Activated gamma-delta T cell treated with anti-CD3 and anti-CD28 coated beads, Interleukin-2, amount 50 U/mL, for 16 hours (primary cell): ENCODE data around the gene CAMTA1.
"Not testable (repeated sequence)": the region's sequence is repeated elsewhere in the genome, so short reads cannot be mapped to it uniquely, and the experiment has no call there.

Experiments used
- DNase-seq: peaks from one replicate; pipeline ENCODE4 v3.0.0-alpha.2; 2020; ENCODE audit warnings: low read depth

Gene CAMTA1

DNA sequence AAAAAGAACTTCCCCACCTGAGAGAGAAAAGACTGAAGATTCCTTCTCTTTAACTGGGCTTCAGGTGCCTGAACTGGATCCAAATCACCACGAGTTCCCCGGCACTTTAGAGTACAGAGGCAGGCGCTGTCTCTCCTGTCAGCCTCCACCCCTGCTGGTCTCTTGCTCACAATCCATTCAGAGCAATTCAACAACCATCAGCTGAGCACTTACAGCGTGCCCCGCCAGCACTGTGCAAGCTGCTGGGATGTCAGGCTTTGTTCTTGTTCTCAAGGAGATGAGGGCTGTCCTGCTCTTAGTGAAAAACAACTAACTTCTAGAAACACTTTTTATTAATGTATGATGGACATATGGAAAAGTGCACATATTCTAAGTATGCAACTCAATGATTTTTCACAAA is 917.1 kb downstream of the CAMTA1 start:
- DNase-seq, result no peak

DNA sequence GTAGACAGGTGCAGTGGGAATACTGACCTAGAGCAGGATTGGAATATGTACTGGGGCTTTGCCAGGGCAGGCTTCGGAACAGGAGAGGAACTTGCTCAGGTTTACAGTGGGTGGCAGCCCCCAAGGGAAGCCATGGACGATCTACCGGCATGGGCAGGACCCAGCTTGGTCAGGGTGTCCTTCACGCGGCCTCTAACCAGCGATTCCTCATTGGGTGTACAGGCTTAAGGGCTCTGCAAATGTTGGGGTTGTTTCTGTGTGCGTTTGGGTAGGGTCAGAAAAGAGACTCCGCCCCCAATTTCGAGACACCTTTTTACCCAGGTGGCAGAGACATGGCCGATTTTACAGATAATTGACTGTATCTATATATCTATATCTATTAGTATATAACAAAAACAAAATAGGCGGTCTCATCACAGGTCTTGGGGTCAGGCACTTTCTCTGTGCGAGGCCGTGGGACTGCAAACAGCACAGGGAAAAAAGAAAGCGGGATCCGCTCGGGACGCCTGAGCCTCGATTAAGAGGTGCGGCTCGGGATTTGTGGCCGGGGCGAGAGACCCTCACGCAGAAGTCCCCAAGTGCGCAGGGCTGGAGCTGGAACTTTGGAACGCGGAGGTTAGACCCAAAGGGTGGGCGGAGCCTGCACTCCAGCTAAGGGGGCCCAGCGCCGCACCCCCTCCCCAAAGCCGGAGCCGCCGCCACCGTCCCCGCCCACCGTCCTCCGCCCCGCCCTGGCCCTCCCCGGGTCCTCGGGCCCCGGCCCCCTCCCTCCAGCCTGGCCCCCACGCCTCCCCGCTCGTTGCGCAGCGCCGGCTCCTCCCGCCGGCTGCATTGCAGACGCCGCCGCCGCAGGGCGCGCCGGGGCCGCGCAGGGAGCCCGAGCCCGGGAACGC is 918.3 kb downstream of the CAMTA1 start:
- DNase-seq, result no peak

DNA sequence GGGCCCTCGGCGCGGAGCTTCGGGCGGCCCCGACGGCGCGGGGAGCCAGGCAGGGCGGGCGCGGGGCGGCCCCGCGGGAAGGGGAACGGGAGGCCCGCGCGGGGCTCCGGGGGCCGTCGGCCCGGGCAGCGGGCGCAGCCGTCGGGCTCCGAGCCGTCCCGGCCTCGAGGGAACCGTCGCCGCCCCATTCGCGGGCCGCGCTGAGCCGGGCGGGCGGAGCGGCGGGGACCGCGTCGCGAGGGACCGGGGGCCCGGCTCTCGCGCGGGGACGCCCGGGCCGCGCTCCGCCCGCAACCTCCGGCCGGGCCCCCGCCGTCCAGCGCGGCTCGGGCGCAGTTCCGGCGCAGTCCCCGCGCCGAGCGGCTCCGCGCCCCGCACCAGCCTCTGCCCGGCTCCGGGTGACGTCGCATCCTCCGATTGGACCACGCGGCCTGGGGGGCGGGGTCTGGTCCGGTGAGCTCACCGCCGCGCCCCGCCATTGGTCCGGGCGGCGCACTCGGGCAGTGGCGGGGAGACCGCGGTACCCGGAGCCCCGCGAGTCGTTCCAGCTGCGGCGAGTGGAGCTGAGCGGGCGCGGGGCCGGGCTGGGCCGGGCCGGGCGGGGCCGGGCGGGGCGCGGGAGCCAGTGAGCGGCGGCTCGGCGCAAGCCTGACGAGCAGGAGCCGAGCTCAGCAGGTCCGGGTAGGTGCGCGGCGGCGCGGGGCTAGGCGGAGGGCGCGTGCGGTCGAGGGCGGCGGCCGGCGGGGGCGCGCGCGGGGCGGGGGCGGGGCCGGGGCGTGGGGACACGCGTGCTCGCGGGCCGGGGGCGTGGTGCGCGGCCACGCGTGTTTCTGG is 919.2 kb downstream of the CAMTA1 start:
- DNase-seq, result peak; percentile 86

DNA sequence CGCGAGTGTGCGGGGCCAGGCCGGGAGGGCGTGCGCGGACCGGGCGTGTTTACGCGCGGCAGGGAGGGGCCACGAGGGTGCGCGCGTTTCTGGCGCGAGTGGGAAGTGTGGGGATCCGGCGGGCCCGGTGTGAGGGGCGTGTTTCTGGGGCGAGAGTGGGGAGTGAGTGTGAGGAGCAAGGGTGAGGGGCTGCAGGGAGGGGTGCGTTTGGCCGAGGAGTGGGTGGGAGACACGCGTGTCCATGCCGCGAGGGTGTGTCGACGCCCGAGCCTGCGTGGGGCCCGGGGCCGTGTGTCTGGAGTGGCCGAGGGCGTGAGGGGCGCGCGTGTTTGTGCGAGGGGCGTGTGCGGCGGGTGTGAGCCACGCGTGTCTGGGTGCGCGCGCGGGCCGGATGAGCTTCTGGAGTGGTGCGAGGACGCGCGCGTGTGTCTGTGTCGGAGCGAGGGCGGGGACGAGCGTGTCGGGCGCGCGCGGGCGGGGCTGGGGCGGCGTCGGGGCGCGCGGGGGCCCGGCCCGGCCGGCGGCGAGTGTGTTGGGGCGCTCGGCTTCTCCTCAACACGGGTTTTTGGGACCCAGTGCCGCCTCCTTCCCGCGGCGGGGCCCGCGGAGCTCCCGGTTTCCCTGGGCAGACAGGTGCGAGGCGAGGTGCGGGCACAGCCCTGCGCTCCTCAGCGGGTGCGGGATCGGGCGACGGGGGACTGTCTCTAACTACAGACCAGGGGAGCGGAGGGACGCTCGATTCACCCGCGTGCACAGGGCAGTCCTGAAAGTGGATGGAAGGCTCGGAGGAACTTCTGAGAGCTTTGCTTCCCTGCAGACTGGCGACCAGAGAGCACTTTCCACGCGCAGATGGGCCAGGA is 920.0 kb downstream of the CAMTA1 start:
- no peak for DNase-seq

DNA sequence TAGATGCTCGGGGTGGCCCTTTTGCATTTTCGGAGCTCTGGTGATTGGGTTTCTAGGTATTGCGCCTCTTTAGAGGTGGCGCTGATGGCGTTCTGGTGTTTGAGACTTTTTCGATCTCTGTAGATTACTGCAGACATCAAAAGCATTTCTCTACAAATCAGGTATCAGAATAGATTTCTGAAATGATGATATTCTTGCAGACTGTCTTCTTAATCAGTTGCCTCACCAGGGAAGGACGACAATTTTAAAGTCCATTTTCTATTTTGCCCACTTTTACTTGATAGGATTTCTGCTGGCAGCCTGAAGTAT is 920.6 kb downstream of the CAMTA1 start:
- DNase-seq, result no peak

DNA sequence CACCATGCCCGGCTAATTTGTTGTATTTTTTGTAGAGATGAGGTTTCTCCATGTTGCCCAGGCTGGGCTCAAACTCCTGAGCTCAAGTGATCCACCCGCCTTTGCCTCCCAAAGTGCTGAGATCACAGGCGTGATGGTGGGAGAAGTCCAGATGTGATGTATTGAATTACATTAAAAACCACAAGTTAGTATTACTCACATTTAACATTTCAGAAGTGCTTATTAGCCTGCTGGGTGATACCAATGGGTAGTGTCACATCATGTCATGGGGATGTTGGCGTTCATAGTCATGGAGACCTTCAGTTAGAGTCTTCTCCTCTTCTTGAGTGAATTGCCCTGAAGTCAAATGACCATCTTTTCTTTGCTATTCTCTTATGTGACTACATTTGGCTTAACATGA is 922.3 kb downstream of the CAMTA1 start:
- DNase-seq, result no peak

DNA sequence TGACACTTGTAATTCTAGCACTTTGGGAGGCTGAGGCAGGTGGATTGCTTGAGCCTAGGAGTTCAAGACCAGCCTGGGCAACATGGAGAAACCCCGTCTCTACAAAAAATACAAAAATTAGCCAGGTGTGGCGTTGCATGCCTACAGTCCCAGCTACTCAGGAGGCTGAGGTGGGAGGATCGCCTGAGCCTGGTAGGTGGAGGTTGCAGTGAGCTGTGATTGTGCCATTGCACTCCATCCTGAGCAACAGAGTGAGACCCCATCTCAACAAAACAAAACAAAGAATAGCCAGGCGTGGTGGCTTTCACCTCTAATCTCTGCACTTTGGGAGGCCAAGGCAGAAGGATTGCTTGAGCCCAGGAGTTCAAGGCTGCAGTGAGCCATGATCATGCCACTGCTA is 922.8 kb downstream of the CAMTA1 start:
- DNase-seq, result not testable (repeated sequence)

DNA sequence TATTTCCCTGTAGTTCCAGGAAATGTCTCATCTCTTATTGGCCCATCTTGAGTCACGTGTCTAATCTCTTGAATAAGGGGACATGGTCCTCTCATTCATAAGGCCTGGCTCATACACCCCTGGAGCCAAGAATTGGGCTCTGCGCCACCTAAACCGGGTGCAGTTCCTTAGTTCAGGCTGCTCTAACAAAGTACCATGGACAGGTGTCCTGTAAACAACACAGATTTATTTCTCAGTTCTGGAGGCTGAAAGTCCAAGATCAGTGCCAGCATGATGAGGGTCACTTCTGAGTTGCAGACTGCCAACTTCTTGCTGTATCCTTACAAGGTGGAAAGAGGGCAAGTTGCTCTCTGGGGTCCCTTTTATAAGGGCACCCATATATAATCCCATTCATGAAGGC is 925.6 kb downstream of the CAMTA1 start:
- DNase-seq, result no peak

DNA sequence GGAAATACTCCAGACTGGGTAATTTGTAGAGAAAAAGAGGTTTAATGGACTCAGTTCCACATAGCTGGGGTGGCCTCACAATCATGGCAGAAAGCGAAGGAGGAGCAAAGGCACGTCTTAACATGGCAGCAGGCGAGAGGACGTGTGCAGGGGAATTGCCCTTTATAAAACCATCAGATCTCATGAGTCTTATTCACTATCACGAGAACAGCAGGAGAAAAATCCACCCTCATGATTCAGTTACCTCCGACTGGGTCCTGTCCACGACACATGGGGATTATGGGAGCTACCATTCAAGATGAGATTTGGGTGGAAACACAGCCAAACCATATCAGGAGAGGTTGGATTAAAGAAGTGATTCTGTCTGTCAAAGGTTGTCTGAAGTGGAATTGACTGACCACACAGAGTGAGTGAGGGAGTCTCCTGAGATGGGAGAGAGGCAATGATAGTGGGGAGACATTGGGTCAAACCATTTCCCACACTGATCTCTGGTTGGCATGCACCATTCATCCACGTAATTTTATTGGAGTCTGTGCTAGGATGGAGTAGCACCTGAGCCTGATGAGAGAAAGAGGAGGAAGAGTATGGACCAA is 927.6 kb downstream of the CAMTA1 start:
- DNase-seq, result no peak

DNA sequence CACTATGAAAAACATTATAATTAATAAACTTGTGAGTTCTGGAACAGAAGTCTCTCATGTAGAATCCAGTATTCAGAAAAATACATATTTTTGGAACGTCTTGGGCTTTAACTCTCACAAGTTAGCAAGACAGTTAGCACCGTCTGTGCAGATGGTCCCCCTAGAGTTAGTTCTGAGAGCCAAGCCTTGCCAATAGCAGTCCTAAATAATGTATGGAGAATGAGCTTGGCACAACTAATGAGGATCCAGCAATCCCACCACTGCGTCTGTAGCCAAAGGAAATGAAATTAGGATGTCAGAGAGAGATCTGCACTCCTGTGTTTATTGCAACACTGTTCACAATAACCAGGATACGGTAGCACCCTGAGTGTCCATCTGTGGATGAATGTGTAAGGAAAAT is 931.3 kb downstream of the CAMTA1 start:
- no peak for DNase-seq

DNA sequence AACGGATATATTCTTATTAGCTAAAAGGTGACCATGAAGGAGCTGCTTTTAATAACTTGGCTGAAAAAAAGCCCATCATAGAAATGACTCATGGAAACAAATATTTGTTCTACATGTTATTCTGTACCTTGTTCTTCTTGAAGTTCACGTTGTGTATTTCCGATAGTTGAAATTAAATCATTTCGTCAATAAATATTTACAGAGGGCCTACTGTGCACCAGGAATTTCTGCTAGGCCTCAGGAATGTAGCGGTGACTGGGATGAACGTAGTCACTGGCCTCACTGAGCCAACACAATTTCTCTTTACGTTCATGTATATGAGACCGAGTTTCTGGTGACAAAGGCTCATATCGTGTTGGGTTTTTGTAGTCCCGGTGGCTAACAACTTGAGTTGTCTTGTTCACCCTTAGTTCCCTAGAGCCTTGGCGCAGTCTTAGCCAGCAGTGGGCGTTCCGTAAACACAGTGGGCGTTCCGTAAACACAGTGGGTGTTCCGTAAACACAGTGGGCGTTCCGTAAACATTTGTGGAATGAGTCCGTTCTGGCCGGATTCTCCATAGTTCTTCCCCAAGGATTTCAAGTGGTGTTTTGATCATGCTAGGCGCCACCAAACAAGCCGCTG is 932.6 kb downstream of the CAMTA1 start:
- no peak for DNase-seq

DNA sequence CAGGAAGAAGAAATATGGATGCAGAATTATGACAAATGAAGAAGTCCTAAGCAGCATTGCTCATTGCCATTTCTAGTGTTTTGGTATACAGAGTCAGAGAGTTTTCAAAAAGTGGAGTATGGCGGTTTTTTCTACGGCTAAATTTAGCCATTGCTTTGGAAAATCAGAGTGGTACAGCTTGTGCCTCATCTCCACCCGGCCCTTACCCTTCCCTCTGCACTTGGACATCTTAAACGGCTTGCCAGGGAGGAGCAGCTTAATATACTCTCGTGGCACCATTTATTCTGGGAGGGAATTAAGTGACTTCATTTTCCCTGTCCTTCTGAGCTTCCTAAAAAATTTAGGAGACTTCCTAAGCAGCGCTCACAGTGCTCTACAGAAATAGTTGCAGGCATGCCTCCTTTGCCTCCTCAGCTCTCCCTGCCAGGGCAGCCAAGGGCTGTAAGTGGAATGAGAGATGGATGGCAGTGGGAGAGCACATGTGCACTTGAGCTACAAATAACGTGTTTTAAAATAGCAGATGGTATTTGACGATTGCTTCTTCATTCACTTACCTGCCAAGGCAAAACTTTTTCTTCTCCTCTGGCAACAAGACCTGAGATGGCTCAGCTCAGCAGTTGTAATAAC is 934.3 kb downstream of the CAMTA1 start:
- no peak for DNase-seq

DNA sequence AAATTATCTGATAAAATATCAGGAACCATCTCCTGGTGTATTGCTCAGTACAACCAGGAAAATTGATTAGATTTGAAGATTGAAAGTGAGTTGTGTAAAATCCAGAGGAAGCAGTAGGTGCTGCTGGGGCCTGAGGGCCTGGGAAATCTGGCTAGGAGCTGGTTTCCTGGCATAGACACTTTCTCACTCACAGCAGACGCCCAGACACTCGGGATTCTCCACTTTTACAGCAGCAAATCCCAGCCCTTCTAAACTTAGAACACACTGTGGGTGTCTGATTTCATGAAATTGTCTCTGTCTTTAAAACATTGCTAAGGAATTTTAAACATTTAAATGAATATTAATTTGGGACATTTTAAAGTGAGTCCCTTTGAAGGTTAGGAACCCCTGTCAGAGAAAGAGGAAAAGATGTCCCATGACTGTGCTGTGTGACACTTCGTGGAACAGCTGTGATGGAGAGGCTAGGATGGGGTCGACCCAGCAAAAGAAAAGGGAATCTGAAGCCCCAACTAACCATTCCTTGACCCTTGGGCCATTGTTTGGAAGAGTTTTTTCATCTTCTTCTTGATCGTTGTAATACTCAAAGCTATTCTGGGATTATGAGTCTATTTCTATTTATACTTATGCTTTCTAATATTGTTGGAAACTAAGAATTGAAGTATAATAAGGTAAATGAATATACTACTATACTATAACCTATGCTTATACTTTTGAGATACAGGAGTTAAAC is 936.9 kb downstream of the CAMTA1 start:
- no peak for DNase-seq

DNA sequence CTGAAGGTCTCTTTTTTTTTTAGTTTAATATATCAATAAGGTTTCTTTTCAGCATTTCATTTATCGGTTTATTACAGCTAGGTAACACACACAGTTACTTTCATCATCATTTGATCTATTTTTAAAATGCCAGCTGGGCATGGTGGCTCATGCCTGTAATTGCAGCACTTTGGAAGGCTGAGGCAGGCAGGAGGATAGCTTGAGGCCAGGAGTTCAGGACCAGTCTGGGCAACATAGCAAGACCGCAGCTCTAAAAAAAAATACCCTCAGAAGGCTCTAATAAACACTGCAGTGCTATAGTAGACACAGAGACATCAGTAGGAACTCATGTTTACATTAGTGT is 937.4 kb downstream of the CAMTA1 start:
- no peak for DNase-seq

DNA sequence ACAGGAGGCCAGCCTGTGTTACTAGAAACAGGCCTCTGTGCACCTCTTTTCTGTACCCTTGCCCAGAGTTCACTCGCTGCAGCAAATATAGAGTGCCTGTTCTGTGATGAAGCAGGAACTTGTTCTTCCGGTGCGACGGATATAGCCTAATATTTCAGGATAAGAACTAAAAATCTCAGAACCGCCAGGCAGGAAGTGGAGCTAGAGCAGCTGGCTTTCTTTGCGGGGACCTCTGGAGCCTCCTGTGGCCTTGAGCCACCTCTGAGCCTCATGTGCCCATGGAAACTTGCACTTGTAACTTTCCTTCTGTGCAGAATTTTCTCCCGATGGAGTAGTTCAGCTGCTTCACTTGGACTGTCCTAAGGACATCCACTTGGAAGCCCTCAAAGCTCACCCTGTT is 941.4 kb downstream of the CAMTA1 start:
- DNase-seq, result no peak

DNA sequence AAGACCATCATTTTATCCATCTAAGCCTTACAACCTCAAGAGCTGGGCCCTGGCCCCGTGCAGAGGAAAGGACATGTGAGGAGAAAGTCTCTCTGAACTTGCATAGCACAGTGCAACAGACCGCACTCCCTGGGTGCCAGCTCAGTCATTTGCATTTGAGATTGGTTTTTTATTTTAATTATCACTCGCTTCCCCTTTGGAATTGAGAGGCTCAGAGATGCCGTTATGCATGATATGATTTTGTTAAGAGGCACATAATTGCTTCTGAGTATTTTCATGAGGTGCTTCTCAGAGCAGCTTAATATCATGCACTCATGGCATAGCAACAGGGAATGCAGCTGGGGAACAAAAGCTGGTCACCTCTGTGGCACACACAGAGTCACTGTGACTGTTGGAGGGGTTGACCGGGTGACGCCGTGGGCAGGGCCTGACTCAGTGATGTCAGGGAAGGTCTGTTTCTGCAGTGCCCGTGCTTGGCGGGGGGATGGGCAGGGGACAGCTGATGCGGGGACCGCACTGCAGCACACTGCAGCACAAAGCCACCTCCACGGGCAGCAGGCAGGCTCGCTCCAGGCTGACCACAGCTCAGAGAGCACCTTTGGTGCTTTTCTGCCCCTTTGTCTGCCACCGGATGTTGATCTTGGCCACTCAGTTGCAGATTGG is 942.7 kb downstream of the CAMTA1 start:
- DNase-seq, result no peak

DNA sequence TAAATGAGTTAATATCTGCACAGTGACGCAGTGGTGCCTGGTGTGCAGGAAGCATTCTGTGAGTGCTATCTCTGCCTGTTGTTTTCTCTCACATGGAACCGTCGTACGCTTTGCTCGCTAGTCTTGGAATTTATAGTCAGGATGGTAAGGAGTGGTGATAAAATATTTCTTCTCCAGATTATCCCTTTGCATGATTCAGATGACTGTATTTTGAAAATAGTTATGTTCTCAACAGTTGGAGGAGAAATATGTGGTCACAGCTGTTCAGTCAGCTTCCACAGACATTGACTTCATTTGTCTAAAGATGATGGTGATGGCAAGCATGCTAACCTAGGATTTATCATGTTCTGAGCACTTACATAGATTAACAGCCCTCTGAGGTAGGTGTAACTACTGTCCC is 944.5 kb downstream of the CAMTA1 start:
- DNase-seq, result no peak

DNA sequence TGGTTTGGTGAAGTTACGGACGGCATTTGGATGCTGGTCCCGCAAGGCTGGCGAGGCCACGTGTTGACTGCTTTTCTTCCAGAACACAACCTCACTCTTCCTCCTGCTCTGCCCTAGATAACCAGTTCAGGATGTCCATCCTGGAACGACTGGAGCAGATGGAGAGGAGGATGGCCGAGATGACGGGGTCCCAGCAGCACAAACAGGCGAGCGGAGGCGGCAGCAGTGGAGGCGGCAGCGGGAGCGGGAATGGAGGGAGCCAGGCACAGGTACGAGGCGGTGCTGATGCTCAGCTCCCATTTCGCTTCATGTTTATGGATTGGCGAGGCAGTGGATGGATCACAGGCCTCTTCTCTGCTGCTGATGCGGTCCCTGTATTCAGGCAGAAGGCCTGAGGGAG is 947.1 kb downstream of the CAMTA1 start:
- DNase-seq, result no peak

DNA sequence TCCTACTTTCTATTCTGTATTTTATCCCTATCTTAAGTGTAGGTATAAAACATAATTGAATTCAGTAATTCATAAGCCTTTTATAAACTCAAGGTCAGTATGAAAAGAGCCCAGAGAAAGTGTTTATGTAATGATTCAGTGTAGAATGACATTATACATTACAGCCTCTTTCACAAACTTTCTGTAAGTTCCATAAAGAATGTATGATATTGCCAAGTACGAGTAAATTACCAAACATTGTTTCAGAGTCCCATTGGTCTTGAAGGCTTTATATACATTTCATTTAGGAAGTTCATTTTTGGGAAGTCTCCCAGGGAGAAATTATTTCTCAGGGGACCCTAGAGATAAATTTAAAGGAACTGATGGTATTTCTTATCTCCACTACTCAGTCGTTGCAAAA is 948.0 kb downstream of the CAMTA1 start:
- no peak for DNase-seq

DNA sequence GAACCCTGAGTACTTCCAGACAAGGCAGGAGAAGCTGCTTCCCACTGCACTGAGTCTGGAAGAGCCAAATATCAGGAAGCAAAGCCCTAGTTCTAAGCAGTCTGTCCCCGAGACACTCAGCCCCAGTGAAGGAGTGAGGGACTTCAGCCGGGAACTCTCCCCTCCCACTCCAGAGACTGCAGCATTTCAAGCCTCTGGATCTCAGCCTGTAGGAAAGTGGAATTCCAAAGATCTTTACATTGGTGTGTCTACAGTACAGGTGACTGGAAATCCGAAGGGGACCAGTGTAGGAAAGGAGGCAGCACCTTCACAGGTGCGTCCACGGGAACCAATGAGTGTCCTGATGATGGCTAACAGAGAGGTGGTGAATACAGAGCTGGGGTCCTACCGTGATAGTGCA is 952.8 kb downstream of the CAMTA1 start:
- no peak for DNase-seq
